K562 treated with DMSO at 1 percent for 24 hours (cell line): ENCODE data around the gene GTF3C1. TPM values are rescaled to one million over a fixed set of nuclear protein-coding genes. Genes with fewer than 3 reads are reported as not detected.

Experiments used
- total RNA-seq: library from RNA; unstranded; fragments of 300-600 nt; gene quantifications from 2 replicates; pipeline ENCODE4 v1.2.3, GENCODE V29; 2022; ENCODE audit warnings: low read depth; ENCODE audit not compliant: insufficient read depth

The GTF3C1 gene
- total RNA-seq: 90.2 and 91.4 TPM in 2 replicates

GRCh38 chr16:27549746-27550581 lies at the start of gene GTF3C1, which contains the start of gene KATNIP:
Gene GTF3C1, minus strand, starts transcription at chr16:27549913. Its CDS starts 23 bp downstream, at chr16:27549890.
Gene KATNIP, plus strand, starts transcription at chr16:27550144. Its CDS starts 27 bp downstream, at chr16:27550171.

Other genes with a start within 250 kb of the GTF3C1 start
- 5.3 and 6.9 TPM in 2 replicates for gene IL4R, start 235.9 kb downstream of the GTF3C1 start, total RNA-seq
- 5.1 and 5.3 TPM in 2 replicates for gene IL21R, start 147.7 kb downstream of the GTF3C1 start, total RNA-seq
- 12.7 and 12.8 TPM in 2 replicates for gene KATNIP, start 231 bp upstream of the GTF3C1 start, total RNA-seq